Lower leg skin (tissue), 4 donors: Measurements from ENCODE around the gene MAP2K1. TPM values are rescaled to one million over a fixed set of nuclear protein-coding genes. Genes with fewer than 3 reads are reported as not detected.

Experiments
- DNase-seq, 2 donors: peaks; one replicate each; pipeline ENCODE4 v3.0.0-alpha.2; 2019; ENCODE audit warnings: low spot score in 2 of 2
- H3K4me3 ChIP-seq: fragments of 200-600 bp; sonication (generic); 2 replicates; pipeline ENCODE4 v1.5.1; 2017; ENCODE audit warnings: mild to moderate bottlenecking, low read depth; ENCODE audit not compliant: poor library complexity, severe bottlenecking
- CTCF ChIP-seq, 3 donors: fragments of 450-650 bp; IDR thresholded peaks; one replicate each; pipeline ENCODE4 v1.5.1; 2016; ENCODE audit warnings: antibody characterized with exemption in 3 of 3, mild to moderate bottlenecking in 3 of 3, moderate library complexity in 2 of 3
- POLR2A ChIP-seq, 2 donors: fragments of 450-650 bp; IDR thresholded peaks; one replicate each; pipeline ENCODE4 v1.6.1; 2016 to 2017; ENCODE audit warnings: antibody characterized with exemption in 2 of 2, mild to moderate bottlenecking in 1 of 2, moderate library complexity in 1 of 2
- WGBS, 2 donors: methylation state at CpG; one replicate each; pipeline ENCODE4 v1.1.5; 2018; 5-methylcytosine and 5-hydroxymethylcytosine counted together
- intact Hi-C: fragments of 100-400 bp; cut with DNase I; formaldehyde crosslinking; loops from one replicate; pipeline ENCODE4 v1.15.0; 2023; ENCODE audit warnings: low total_unique reads
- total RNA-seq, 4 donors: library from RNA; depleted of rRNA; stranded (reverse); fragments of >200 nt; gene quantifications; one replicate each; pipeline ENCODE4 v1.1.0, GENCODE V29; 2016

Gene MAP2K1
- total RNA-seq, 4 donors from 2014 or later, result 19.1 to 38.1 (median 26.7) TPM

- no peak for DNase-seq
- 55 to 56% methylated on average over 3 of the region's 3 CpGs for WGBS, 2 donors
- TF ChIP-seq POLR2A (IDR thresholded peaks at IDR 0.05), result no peak
- intact Hi-C loops, result no loop called here
- no peak overlapping the region for H3K4me3 ChIP-seq
Measured at GRCh38 chr15:66412220-66412619, 25.5 kb downstream of the MAP2K1 start.

GRCh38 chr15:66413579-66413978 is 26.9 kb downstream of the MAP2K1 start:
- 86 to 96% methylated on average over 1 of the region's 1 CpG for WGBS, 2 donors
- TF ChIP-seq POLR2A (IDR thresholded peaks at IDR 0.05), result no peak
- no peak for TF ChIP-seq CTCF (IDR thresholded peaks at IDR 0.05)
- H3K4me3 ChIP-seq, result no peak overlapping the region
- no peak for DNase-seq
- intact Hi-C loops, result no loop called here

DNA sequence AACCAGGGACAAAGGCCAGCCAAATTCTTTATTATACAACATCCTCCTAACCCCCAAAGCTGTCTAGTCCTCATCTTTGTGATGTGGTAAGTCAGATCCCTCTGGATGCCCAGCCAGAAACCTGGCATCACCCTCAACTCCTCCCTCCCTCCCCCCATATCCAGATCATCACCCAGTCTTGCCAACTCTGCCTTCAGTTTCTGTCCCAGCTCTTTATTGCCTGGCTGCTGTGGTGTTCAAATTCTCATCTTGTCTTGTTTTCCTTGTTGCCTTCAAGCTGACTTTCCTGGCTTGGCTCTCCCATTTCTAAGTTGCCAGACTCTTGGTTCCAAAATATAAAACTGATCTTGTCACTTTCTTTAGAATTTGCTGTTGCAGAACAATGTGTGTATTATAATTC is 28.6 kb downstream of the MAP2K1 start:
- no peak overlapping the region for H3K4me3 ChIP-seq
- TF ChIP-seq POLR2A (IDR thresholded peaks at IDR 0.05) (no peak), CTCF (IDR thresholded peaks at IDR 0.05) (no peak)
- intact Hi-C loops, result no loop called here
- no peak for DNase-seq

- 47 to 49% methylated on average over 5 of the region's 5 CpGs for WGBS, 2 donors
- TF ChIP-seq POLR2A (IDR thresholded peaks at IDR 0.05) (no peak), CTCF (IDR thresholded peaks at IDR 0.05) (no peak)
- H3K4me3 ChIP-seq, result no peak overlapping the region
- no peak for DNase-seq
- intact Hi-C loops, result no loop called here
Measured at GRCh38 chr15:66417736-66418135, 31.0 kb downstream of the MAP2K1 start.

- H3K4me3 ChIP-seq, result no peak overlapping the region
- no peak for DNase-seq
- intact Hi-C loops, result no loop called here
- WGBS, 2 donors, result 98 to 100% methylated on average over 3 of the region's 3 CpGs
- TF ChIP-seq POLR2A (IDR thresholded peaks at IDR 0.05) (no peak), CTCF (IDR thresholded peaks at IDR 0.05) (no peak)
Measured at GRCh38 chr15:66419471-66419870, 32.8 kb downstream of the MAP2K1 start.

GRCh38 chr15:66422347-66422746 is 35.6 kb downstream of the MAP2K1 start:
- WGBS, 2 donors, result 94 to 96% methylated on average over 4 of the region's 4 CpGs
- no peak for DNase-seq
- no peak overlapping the region for H3K4me3 ChIP-seq
- intact Hi-C loops, result no loop called here
- no peak for TF ChIP-seq CTCF (IDR thresholded peaks at IDR 0.05)
- no peak for TF ChIP-seq POLR2A (IDR thresholded peaks at IDR 0.05)
